SH-SY5Y (cell line): ENCODE data around the gene TMCC3.

ENCODE experiments used
- GATA2 ChIP-seq: IDR thresholded peaks from 2 replicates; pipeline ENCODE4 v1.6.1; 2011; ENCODE audit warnings: mild to moderate bottlenecking, low read depth, low read length
- GATA3 ChIP-seq: IDR thresholded peaks from 2 replicates; pipeline ENCODE4 v1.6.1; 2011; ENCODE audit warnings: low read depth, mild to moderate bottlenecking, low read length, moderate library complexity

DNA sequence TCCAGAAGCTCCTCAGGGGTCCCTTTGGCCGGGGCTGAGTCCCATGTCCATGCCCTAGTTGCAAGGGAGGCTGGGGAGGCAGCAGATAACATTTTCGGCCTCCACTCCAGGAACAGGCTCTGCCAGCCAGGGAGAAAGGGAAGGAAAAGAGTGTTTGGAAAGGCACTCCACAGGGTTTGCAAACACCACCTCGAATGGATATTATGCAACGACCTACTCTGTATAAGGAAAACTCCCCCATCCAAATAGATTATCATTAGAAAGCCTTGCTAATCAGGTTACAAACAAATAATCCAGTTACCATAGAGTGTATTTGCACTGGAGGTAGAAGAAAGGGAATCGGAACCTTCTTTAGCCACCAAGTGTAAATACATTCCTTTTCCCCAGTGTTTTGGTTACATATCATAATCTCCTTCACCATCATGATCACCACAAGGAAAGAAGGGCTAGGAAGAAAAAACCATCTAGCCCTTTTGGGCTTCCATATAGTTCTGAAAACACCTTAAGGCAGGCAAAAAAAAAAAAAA lies 40.4 kb downstream of the TMCC3 start:
- no peak for TF ChIP-seq GATA3
- TF ChIP-seq GATA2: no peak
